ENCODE data around the gene IRF5.

Gene IRF5

GRCh38 chr7:128937647-128938543, at the start of gene IRF5:
Gene IRF5, plus strand, starts transcription at chr7:128937927. Its CDS starts 4,155 bp downstream, at chr7:128942082.
- no peak for DNase-seq

GRCh38 chr7:128888039-128888755, 49.5 kb upstream of the IRF5 start:
- DNase-seq = no peak

- no peak for DNase-seq
These were observed 49.0 kb upstream of the IRF5 start for GRCh38 chr7:128888756-128889095.

GRCh38 chr7:128889121-128889520, 48.6 kb upstream of the IRF5 start:
- no peak for DNase-seq

- DNase-seq = no peak
These were observed 47.2 kb upstream of the IRF5 start for GRCh38 chr7:128890306-128891109.

- DNase-seq = peak in 1 of 2 experiments; percentile 21
These were observed 46.4 kb upstream of the IRF5 start for GRCh38 chr7:128891110-128891941.

GRCh38 chr7:128891942-128892269, 45.8 kb upstream of the IRF5 start:
- no peak for DNase-seq

- DNase-seq = no peak
These were observed 45.0 kb upstream of the IRF5 start for GRCh38 chr7:128892521-128893250.

- DNase-seq = no peak
These were observed 44.3 kb upstream of the IRF5 start for GRCh38 chr7:128893251-128894100.

GRCh38 chr7:128894101-128894440, 43.7 kb upstream of the IRF5 start:
- DNase-seq = no peak

GRCh38 chr7:128895320-128895719, 42.4 kb upstream of the IRF5 start:
- no peak for DNase-seq

GRCh38 chr7:128899392-128899791, 38.3 kb upstream of the IRF5 start:
- DNase-seq = no peak

- no peak for DNase-seq
These were observed 37.5 kb upstream of the IRF5 start for GRCh38 chr7:128900237-128900636.

GRCh38 chr7:128902761-128903585, 34.8 kb upstream of the IRF5 start:
- no peak for DNase-seq

GRCh38 chr7:128903621-128904361, 33.9 kb upstream of the IRF5 start:
- DNase-seq = no peak

- no peak for DNase-seq
These were observed 33.1 kb upstream of the IRF5 start for GRCh38 chr7:128904381-128905197.

- DNase-seq = no peak
These were observed 31.5 kb upstream of the IRF5 start for GRCh38 chr7:128906001-128906765.

Data from stimulated activated CD4-positive, alpha-beta T cell treated with anti-CD3 and anti-CD28 coated beads, Interleukin-4, amount 100 ng/mL, for 4 hours (primary cell).